Retinal pigment epithelial cell (primary cell): Measurements from ENCODE around the gene PLCL2.

ENCODE experiments used
- DNase-seq: peaks from one replicate; pipeline ENCODE4 v3.0.0-alpha.2; 2010; ENCODE audit warnings: low read depth
- H3K4me3 ChIP-seq: 2 replicates; pipeline ENCODE4 v1.5.1; 2011; ENCODE audit warnings: mild to moderate bottlenecking, low read length, control low read depth, moderate library complexity
- TF ChIP-seq, protein P1 (sequence below): conservative IDR thresholded peaks from 2 replicates; pipeline ENCODE4 v1.5.1; 2011; ENCODE audit warnings: low read depth, low read length, control low read depth, inconsistent platforms

The PLCL2 gene

DNA sequence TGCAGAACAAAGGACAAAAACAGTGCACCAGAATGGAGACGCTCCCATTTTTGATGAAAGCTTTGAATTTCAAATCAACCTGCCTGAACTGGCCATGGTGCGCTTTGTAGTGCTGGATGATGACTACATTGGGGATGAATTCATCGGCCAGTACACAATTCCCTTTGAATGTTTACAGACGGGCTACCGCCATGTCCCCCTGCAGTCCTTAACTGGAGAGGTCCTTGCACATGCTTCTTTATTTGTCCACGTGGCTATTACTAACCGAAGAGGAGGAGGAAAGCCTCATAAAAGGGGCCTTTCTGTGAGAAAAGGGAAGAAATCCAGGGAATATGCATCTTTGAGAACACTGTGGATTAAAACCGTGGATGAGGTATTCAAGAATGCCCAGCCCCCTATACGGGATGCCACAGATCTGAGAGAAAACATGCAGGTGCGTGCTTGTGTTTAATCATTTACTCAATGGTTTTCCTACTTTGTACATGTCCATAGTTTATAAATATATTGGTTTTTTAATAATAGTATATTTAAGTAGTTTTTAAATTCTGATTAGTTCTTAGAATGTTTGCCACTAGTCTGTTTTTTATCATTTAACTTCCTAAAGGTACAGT lies 127.1 kb downstream of the PLCL2 start:
- H3K4me3 ChIP-seq, result no peak overlapping the region
- DNase-seq, result no peak
- TF ChIP-seq, protein P1, sequence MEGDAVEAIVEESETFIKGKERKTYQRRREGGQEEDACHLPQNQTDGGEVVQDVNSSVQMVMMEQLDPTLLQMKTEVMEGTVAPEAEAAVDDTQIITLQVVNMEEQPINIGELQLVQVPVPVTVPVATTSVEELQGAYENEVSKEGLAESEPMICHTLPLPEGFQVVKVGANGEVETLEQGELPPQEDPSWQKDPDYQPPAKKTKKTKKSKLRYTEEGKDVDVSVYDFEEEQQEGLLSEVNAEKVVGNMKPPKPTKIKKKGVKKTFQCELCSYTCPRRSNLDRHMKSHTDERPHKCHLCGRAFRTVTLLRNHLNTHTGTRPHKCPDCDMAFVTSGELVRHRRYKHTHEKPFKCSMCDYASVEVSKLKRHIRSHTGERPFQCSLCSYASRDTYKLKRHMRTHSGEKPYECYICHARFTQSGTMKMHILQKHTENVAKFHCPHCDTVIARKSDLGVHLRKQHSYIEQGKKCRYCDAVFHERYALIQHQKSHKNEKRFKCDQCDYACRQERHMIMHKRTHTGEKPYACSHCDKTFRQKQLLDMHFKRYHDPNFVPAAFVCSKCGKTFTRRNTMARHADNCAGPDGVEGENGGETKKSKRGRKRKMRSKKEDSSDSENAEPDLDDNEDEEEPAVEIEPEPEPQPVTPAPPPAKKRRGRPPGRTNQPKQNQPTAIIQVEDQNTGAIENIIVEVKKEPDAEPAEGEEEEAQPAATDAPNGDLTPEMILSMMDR, result no peak

- TF ChIP-seq, protein P1, result no peak
- DNase-seq, result no peak
- no peak overlapping the region for H3K4me3 ChIP-seq
Observed at GRCh38 chr3:17013050-17013449, 128.3 kb downstream of the PLCL2 start.

DNA sequence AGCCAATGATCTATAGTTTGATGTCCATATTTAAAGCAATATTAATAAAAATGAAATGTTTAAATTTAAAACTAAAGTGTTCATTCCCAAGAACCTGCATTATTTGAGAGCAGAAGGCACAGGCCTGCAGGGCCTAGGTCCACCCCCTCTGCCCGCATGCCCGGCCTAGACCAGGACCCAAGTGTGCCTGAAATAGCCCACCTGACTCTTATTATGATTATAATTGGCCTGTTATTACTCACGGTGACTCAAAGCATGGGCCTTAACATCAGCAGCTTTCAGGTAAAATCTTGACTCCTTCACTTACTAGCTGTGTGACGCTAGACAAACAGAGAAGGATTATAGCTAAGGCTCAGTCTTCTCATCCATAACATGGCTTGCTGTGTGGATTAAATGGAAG lies 128.8 kb downstream of the PLCL2 start:
- TF ChIP-seq, protein P1, result no peak
- no peak for DNase-seq
- H3K4me3 ChIP-seq, result no peak overlapping the region

GRCh38 chr3:17014284-17014683 lies 129.5 kb downstream of the PLCL2 start:
- peak; percentile 48 for DNase-seq
- TF ChIP-seq, protein P1, result no peak
- no peak overlapping the region for H3K4me3 ChIP-seq

DNA sequence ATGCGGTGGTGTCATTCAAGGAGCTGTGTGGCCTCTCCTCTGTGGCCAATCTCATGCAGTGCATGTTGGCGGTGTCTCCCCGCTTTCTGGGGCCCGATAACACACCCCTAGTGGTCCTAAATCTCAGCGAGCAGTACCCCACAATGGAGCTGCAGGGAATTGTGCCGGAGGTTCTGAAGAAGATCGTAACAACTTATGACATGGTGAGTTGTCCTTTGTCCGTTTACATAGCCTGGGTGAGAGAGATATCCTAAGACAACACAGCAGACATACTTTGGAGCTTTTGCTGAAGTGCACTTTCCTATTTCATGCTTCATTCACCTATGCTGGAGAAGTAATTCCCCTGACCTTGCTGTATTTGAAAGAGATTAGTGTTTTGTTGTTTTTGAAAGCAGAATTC lies 130.0 kb downstream of the PLCL2 start:
- H3K4me3 ChIP-seq, result no peak overlapping the region
- no peak for DNase-seq
- TF ChIP-seq, protein P1, result no peak

DNA sequence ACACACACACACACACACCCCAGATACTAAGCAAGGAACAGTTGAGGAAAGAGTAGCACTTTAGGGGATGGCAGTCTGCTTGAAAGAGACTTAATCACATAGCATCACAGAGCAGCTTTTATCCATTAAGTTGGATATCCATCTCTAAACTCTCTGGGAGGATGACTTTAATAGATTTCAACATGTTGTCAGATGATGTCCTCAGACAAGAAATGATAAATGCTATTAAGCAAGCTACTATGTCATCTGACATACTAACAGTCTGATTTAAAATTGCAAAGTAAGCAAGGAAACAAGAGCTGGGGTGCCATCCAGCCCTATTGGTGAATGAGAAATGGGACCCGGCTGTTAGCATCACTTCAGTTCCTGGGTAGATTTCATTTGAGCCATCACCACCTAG lies 136.9 kb downstream of the PLCL2 start:
- H3K4me3 ChIP-seq, result no peak overlapping the region
- DNase-seq, result no peak
- TF ChIP-seq, protein P1, result no peak

- no peak overlapping the region for H3K4me3 ChIP-seq
- DNase-seq, result no peak
- TF ChIP-seq, protein P1, result no peak
Observed at GRCh38 chr3:17023006-17023664, 138.4 kb downstream of the PLCL2 start.
